PC-9 (cell line): Measurements from ENCODE around the gene KANSL3. TPM values are rescaled to one million over a fixed set of nuclear protein-coding genes. Genes with fewer than 3 reads are reported as not detected.
A peak's percentile ranks its signal among the peaks of the same experiment; 100 is the strongest.
"Not testable (repeated sequence)": the region's sequence is repeated elsewhere in the genome, so short reads cannot be mapped to it uniquely, and the experiment has no call there.

ENCODE experiments used
- BruUV-seq: library from RNA; stranded (reverse); fragments of 400-500 nt; replicated peaks from 2 replicates; lab custom pipeline; 2021; lab: Mats Ljungman, UMichigan
- CTCF ChIA-PET: fragments of 300-600 bp; sonication (Branson Sonifier 250); formaldehyde crosslinking; loops from one replicate; lab custom pipeline; 2022; ENCODE audit warnings: antibody characterized with exemption; lab: Charles Lee
- POLR2A ChIA-PET: fragments of 300-600 bp; sonication (Branson Sonifier 250); formaldehyde crosslinking; loops from one replicate; lab custom pipeline; 2022; ENCODE audit warnings: antibody characterized with exemption; ENCODE audit not compliant: unreplicated experiment; lab: Charles Lee
- DNase-seq, 2 experiments: peaks; one replicate each; pipeline versions ENCODE4 v3.0.0 to v3.0.0-alpha.2; 2015 to 2022; ENCODE audit warnings: mixed read lengths in 1 of 2
- H2AFZ ChIP-seq: fragments of 200-600 bp; sonication (generic); 2 replicates; pipeline ENCODE4 v1.8.1; 2017; ENCODE audit warnings: antibody characterized with exemption
- H3F3A ChIP-seq: fragments of 200-600 bp; sonication (generic); 2 replicates; pipeline ENCODE4 v1.8.1; 2017; ENCODE audit warnings: antibody characterized with exemption, mild to moderate bottlenecking, low read depth; ENCODE audit not compliant: insufficient read depth
- H3K27ac ChIP-seq: fragments of 200-600 bp; sonication (generic); 2 replicates; pipeline ENCODE4 v1.6.1; 2016; ENCODE audit warnings: mixed run types
- H3K27me3 ChIP-seq: fragments of 200-600 bp; sonication (generic); 2 replicates; pipeline ENCODE4 v1.6.1; 2016; ENCODE audit warnings: low read depth, mixed run types; ENCODE audit not compliant: insufficient read depth
- H3K36me3 ChIP-seq: fragments of 200-600 bp; sonication (generic); 2 replicates; pipeline ENCODE4 v1.6.1; 2016; ENCODE audit warnings: low read depth, mixed run types
- H3K4me1 ChIP-seq: fragments of 200-600 bp; sonication (generic); replicated peaks from 2 replicates; pipeline ENCODE4 v1.6.1; 2016; ENCODE audit warnings: mixed run types; ENCODE audit not compliant: insufficient read depth
- H3K4me2 ChIP-seq: fragments of 200-600 bp; sonication (generic); 2 replicates; pipeline ENCODE4 v1.6.1; 2017; ENCODE audit warnings: mixed run types
- H3K4me3 ChIP-seq: fragments of 200-600 bp; sonication (generic); 2 replicates; pipeline ENCODE4 v1.6.1; 2016; ENCODE audit warnings: mixed run types
- H3K79me2 ChIP-seq: fragments of 200-600 bp; sonication (generic); 2 replicates; pipeline ENCODE4 v1.6.1; 2017; ENCODE audit warnings: low read depth, mixed run types
- H3K9me2 ChIP-seq: fragments of 200-600 bp; sonication (generic); 2 replicates; pipeline ENCODE4 v1.8.1; 2017; ENCODE audit warnings: mild to moderate bottlenecking; ENCODE audit not compliant: insufficient read depth
- H3K9me3 ChIP-seq: fragments of 200-600 bp; sonication (generic); 2 replicates; pipeline ENCODE4 v1.8.1; 2016; ENCODE audit warnings: low read depth; ENCODE audit not compliant: insufficient read depth
- H4K20me1 ChIP-seq: fragments of 200-600 bp; sonication (generic); 2 replicates; pipeline ENCODE4 v1.8.1; 2017; ENCODE audit not compliant: insufficient read depth
- EZH2 ChIP-seq: fragments of 200-600 bp; sonication (generic); IDR thresholded peaks from 2 replicates; pipeline ENCODE4 v1.8.0; 2017; ENCODE audit warnings: antibody characterized with exemption, low read depth
- intact Hi-C: fragments of 100-400 bp; cut with micrococcal nuclease; formaldehyde crosslinking; loops from one replicate; pipeline ENCODE4 v1.10.0; 2022; ENCODE audit not compliant: unreplicated experiment
- total RNA-seq: library from RNA; stranded (reverse); gene quantifications from 2 replicates; pipeline ENCODE4 v1.2.3, GENCODE V29; 2021
- TF ChIP-seq, protein P1 (sequence below): fragments of 200-600 bp; sonication (generic); conservative IDR thresholded peaks from 2 replicates; pipeline ENCODE4 v1.6.1; 2017; ENCODE audit warnings: mixed run types, antibody characterized with exemption, mild to moderate bottlenecking, moderate library complexity

KANSL3 gene
- total RNA-seq, 1 experiment from 2014 or later = 52.0 TPM

DNA sequence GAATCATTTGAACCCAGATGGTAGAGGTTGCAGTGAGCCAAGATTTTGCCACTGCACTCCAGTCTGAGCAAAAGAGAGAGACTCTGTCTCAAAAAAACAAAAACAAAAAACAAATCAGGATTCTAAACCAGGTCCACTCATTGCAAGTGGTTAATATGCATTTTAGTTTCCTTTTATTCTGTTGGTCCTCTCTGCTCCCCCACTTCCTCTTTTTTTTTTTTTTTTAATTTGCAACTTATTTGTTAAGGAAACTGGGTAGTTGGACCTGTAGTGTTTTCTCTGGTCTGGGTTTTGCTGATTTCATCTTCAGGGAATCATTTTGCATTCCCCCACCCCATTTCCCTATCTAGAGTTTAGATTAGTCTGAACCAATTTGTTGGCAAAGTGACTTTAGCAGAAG, 18.4 kb upstream of the KANSL3 start:
- Histone ChIP-seq H3K36me3 (no peaks in the 10 kb centered on the region), H3K27ac (no peak overlapping the region), H4K20me1 (no peaks in the 10 kb centered on the region), H2AFZ (no peak overlapping the region), H3K27me3 (no peaks in the 10 kb centered on the region), H3K9me3 (no peaks in the 10 kb centered on the region), H3K9me2 (no peaks in the 10 kb centered on the region), H3K79me2 (no peaks in the 10 kb centered on the region), H3F3A (no peaks in the 10 kb centered on the region), H3K4me1 (no peaks in the 10 kb centered on the region), H3K4me2 (no peak overlapping the region), H3K4me3 (no peak overlapping the region)
- TF ChIP-seq, protein P1, sequence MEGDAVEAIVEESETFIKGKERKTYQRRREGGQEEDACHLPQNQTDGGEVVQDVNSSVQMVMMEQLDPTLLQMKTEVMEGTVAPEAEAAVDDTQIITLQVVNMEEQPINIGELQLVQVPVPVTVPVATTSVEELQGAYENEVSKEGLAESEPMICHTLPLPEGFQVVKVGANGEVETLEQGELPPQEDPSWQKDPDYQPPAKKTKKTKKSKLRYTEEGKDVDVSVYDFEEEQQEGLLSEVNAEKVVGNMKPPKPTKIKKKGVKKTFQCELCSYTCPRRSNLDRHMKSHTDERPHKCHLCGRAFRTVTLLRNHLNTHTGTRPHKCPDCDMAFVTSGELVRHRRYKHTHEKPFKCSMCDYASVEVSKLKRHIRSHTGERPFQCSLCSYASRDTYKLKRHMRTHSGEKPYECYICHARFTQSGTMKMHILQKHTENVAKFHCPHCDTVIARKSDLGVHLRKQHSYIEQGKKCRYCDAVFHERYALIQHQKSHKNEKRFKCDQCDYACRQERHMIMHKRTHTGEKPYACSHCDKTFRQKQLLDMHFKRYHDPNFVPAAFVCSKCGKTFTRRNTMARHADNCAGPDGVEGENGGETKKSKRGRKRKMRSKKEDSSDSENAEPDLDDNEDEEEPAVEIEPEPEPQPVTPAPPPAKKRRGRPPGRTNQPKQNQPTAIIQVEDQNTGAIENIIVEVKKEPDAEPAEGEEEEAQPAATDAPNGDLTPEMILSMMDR = no peak
- intact Hi-C loops = no loop called here
- BruUV-seq = no TSS peak
- ChIA-PET CTCF (no interaction called here), POLR2A (no interaction called here)
- DNase-seq = no peak

DNA sequence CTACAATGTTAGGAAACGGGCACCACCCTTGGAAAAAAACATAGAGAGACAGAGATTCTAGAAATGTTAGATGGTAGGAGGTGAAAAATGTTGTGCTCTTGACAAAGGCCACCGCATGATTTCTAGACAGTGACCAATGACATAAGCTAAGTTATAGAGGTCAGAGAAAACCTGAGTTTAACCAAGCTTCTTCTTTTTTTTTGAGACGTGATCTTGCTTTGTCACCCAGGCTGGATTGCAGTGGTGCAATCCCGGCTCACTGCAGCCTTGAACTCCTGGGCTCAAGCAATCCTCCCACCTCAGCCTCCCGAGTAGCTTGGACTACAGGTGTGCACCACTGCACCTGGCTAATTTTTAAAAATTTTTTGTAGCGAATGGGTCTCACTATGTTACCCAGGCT, 17.4 kb upstream of the KANSL3 start:
- no peaks in the 10 kb centered on the region for H3K9me3 ChIP-seq
- H3K9me2 ChIP-seq = no peaks in the 10 kb centered on the region
- no peaks in the 10 kb centered on the region for H3K79me2 ChIP-seq
- H3K4me2 ChIP-seq = no peak overlapping the region
- H3F3A ChIP-seq = no peaks in the 10 kb centered on the region
- no peak overlapping the region for H3K27ac ChIP-seq
- no peak for DNase-seq
- no peak overlapping the region for H2AFZ ChIP-seq
- no peaks in the 10 kb centered on the region for H3K36me3 ChIP-seq
- H3K4me1 ChIP-seq = no peaks in the 10 kb centered on the region
- intact Hi-C loops = no loop called here
- CTCF ChIA-PET = no interaction called here
- TF ChIP-seq EZH2 = no peak
- TF ChIP-seq, protein P1 = no peak
- H3K27me3 ChIP-seq = no peaks in the 10 kb centered on the region
- BruUV-seq = no TSS peak
- H4K20me1 ChIP-seq = no peaks in the 10 kb centered on the region
- POLR2A ChIA-PET = interaction anchor here (0.6 kb wide), 1 partner anchor 1130 kb away, joined by 4 read pairs; no protein-coding TSS in a partner anchor
- no peak overlapping the region for H3K4me3 ChIP-seq

DNA sequence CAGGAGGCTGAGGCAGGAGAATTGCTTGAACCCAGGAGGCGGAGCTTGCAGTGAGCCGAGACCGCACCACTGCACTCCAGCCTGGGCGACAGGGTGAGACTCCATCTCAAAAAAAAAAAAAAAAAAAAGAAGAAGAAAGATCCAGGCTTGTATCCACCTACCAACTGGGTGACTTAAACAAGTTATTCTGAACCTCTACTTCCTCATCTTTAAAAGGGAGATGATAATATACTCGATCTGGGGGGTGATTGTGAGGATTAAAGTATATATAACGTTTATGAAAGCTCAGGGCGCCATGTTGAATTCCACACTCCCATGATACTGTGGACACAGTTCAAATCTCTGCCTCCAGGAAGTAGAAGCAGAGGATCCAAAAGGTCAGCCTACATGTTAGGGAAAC, 16.7 kb upstream of the KANSL3 start:
- H3K9me2 ChIP-seq, H3K27me3 ChIP-seq, BruUV-seq, H3K36me3 ChIP-seq, H4K20me1 ChIP-seq, H3K27ac ChIP-seq, H3K9me3 ChIP-seq, H3K4me2 ChIP-seq, DNase-seq, intact Hi-C loops, H3F3A ChIP-seq, H3K79me2 ChIP-seq, H3K4me1 ChIP-seq, H3K4me3 ChIP-seq, CTCF ChIA-PET: not testable (repeated sequence)
- POLR2A ChIA-PET = interaction anchor here (0.6 kb wide), 1 partner anchor 1129 kb away, joined by 4 read pairs; no protein-coding TSS in a partner anchor
- H2AFZ ChIP-seq = 0 out of 2 replicates have a peak overlapping the region, but pooled peaks have one; percentile 14

DNA sequence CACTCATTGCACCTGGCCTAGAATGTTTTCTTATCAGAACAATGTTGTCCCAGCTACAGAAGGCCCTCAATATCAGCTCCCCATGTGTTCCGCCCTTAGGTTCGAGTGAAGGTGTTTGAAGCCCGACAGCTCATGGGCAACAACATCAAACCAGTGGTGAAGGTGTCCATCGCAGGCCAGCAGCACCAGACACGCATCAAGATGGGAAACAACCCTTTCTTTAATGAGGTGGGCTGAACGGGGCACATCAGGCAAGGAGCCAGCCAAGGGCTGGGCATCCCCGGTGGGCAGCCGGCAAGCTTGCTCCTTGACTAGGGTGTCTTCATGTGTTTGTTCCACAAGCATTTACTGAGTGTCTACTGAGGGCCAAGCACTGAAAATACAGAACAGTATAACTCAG, 13.7 kb upstream of the KANSL3 start:
- Histone ChIP-seq H3K9me2 (no peaks in the 10 kb centered on the region), H3F3A (no peaks in the 10 kb centered on the region), H3K4me3 (no peak overlapping the region), H3K4me1 (no peaks in the 10 kb centered on the region), H3K9me3 (no peaks in the 10 kb centered on the region), H2AFZ (no peak overlapping the region), H3K27me3 (no peaks in the 10 kb centered on the region), H3K4me2 (no peak overlapping the region), H3K36me3 (no peaks in the 10 kb centered on the region), H3K79me2 (no peaks in the 10 kb centered on the region), H4K20me1 (no peaks in the 10 kb centered on the region), H3K27ac (no peak overlapping the region)
- no peak for TF ChIP-seq EZH2
- TF ChIP-seq, protein P1 = no peak
- DNase-seq = no peak
- intact Hi-C loops = no loop called here
- BruUV-seq = no TSS peak
- ChIA-PET POLR2A (no interaction called here), CTCF (no interaction called here)
